ENCODE measurements around the gene RNGTT. TPM values are rescaled to one million over a fixed set of nuclear protein-coding genes. Genes with fewer than 3 reads are reported as not detected.

RNGTT gene
- total RNA-seq, 1 experiment from 2014 or later = 18.2 TPM

- DNase-seq (ENCODE audit: low spot score) = no peak
Measured at GRCh38 chr6:88561034-88561953, 402.1 kb downstream of the RNGTT start.

Other genes starting within 250 kb of the RNGTT start
- gene PNRC1, start 117.1 kb upstream of the RNGTT start, total RNA-seq (2014; rRNA removed; shearing (Covaris generic)) = 22.7 and 24.3 TPM in 2 replicates
- not detected in 2 replicates for gene SRSF12, start 154.5 kb upstream of the RNGTT start, total RNA-seq (2014; rRNA removed; shearing (Covaris generic))
- 4.7 and 4.9 TPM in 2 replicates for gene PM20D2, start 182.4 kb upstream of the RNGTT start, total RNA-seq (2014; rRNA removed; shearing (Covaris generic))

Measured in H4 (cell line).